Lower lobe of right lung (tissue), 2 donors: ENCODE data around the gene CEP131. TPM values are rescaled to one million over a fixed set of nuclear protein-coding genes. Genes with fewer than 3 reads are reported as not detected.

Source experiments
- ATAC-seq, 2 donors: fragments of 200-7000 bp; cut with Tn5 transposase; one replicate each; pipeline ENCODE4 v1.9.1; 2020 to 2022; ENCODE audit warnings: mild to moderate bottlenecking in 2 of 2, moderate library complexity in 2 of 2
- DNase-seq: peaks from one replicate; pipeline ENCODE4 v3.0.0-alpha.2; 2020
- H3K27ac ChIP-seq: fragments of 200-600 bp; one replicate; pipeline ENCODE4 v1.8.0; 2022
- H3K27me3 ChIP-seq: fragments of 200-600 bp; one replicate; pipeline ENCODE4 v1.8.0; 2022; ENCODE audit warnings: low read depth
- H3K36me3 ChIP-seq: fragments of 200-600 bp; one replicate; pipeline ENCODE4 v1.8.0; 2022; ENCODE audit warnings: mild to moderate bottlenecking
- H3K4me1 ChIP-seq: fragments of 200-600 bp; one replicate; pipeline ENCODE4 v1.8.0; 2022
- H3K4me3 ChIP-seq: fragments of 200-600 bp; one replicate; pipeline ENCODE4 v1.8.0; 2022; ENCODE audit warnings: mild to moderate bottlenecking
- H3K9me3 ChIP-seq: fragments of 200-600 bp; one replicate; pipeline ENCODE4 v1.8.0; 2022
- intact Hi-C: fragments of 100-400 bp; cut with DNase I; formaldehyde crosslinking; loops from one replicate; pipeline ENCODE4 v1.11.0; 2022
- total RNA-seq: library from RNA; stranded (reverse); fragmentation: NEBNext Ultra II Directional; extraction: Animal tissue kit (Norgen Biotek cat#: 25700); gene quantifications from one replicate; pipeline ENCODE4 v1.2.1, GENCODE V29; 2021
- TF ChIP-seq, protein P1 (sequence below): fragments of 200-600 bp; IDR thresholded peaks from one replicate; pipeline ENCODE4 v1.8.0; 2022; ENCODE audit warnings: antibody characterized with exemption, mild to moderate bottlenecking
- donor health status: DM: no; HTN: yes; CAD: no; lungs with severe emphysema.

CEP131 gene
- total RNA-seq, 1 donor from 2014 or later: 8.3 TPM

DNA sequence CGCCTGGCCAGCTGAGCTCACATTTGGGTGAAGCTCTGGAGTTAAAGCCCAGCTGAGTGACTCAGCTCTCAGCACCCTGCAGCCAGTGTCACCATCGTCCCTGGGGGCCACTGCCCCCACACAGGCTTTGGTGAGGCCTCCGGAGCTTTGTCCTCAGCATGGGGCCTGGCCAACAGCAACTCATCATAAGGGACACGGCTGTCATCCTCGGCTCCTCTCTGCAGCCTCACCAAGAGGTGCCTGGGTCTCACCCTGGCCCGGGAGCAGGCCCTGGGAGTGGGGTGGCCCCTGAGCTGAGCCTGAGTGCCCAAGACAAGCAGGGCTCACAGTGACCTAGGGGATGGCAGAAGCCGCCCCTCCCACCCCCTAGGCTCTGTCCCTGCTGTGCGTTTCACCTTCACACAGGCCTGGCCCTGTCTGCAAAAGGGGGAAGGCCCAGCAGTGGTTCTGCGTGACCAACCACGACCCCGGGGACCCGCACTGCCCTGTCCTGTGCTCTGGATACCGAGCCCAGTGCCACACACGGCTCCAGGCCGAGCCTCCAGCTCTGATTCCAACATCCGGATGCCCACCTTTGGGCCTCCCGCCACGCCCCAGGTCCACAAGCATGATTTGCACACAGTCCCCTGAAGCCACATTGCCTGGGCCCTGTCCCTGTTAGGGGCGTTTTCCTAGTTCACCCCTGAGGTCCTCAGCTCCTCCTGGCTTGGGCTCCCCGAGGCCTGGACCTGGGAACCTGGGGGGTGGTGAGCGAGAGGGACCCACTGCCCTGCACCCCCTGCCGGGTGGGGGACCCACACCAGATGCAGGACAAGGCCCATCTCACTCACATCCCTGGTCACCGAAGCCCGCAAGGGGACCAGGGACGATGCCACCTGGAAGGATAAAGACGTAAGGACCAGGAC is 34.9 kb downstream of the CEP131 start:
- no peaks in the 10 kb centered on the region for H3K4me1 ChIP-seq
- DNase-seq (no peak), ATAC-seq (no peak)
- TF ChIP-seq, protein P1, sequence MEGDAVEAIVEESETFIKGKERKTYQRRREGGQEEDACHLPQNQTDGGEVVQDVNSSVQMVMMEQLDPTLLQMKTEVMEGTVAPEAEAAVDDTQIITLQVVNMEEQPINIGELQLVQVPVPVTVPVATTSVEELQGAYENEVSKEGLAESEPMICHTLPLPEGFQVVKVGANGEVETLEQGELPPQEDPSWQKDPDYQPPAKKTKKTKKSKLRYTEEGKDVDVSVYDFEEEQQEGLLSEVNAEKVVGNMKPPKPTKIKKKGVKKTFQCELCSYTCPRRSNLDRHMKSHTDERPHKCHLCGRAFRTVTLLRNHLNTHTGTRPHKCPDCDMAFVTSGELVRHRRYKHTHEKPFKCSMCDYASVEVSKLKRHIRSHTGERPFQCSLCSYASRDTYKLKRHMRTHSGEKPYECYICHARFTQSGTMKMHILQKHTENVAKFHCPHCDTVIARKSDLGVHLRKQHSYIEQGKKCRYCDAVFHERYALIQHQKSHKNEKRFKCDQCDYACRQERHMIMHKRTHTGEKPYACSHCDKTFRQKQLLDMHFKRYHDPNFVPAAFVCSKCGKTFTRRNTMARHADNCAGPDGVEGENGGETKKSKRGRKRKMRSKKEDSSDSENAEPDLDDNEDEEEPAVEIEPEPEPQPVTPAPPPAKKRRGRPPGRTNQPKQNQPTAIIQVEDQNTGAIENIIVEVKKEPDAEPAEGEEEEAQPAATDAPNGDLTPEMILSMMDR: no peak
- intact Hi-C loops: no loop called here
- H3K27ac ChIP-seq: no peak overlapping the region
- no peak overlapping the region for H3K4me3 ChIP-seq
- no peaks in the 10 kb centered on the region for H3K27me3 ChIP-seq
- H3K9me3 ChIP-seq: no peaks in the 10 kb centered on the region
- H3K36me3 ChIP-seq: peaks cover 6% of the 10 kb centered on the region

DNA sequence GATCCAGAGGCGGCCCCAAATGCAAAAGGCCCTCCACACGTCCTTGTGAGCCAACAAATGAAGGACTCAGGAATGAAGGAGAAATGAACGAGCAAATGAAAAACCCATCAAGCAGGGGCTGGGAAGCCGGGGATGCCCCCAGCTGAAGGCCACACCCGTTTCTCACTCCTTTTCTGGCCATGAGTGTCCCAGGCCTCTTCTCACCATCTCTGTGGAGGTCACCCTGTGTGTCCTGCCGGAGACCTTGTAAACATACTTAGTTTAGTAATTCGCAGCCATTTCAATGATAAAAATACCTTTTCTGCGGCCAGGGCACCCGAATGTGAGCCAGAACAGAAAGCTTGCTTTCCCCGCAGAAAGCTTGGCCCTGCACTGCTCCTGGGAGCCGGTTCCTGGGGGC is 35.6 kb downstream of the CEP131 start:
- DNase-seq: no peak
- TF ChIP-seq, protein P1: no peak
- intact Hi-C loops: no loop called here
- Histone ChIP-seq H3K36me3 (peaks cover 6% of the 10 kb centered on the region), H3K27ac (no peak overlapping the region), H3K4me3 (no peak overlapping the region), H3K9me3 (no peaks in the 10 kb centered on the region), H3K27me3 (no peaks in the 10 kb centered on the region), H3K4me1 (no peaks in the 10 kb centered on the region)
- ATAC-seq: no peak

DNA sequence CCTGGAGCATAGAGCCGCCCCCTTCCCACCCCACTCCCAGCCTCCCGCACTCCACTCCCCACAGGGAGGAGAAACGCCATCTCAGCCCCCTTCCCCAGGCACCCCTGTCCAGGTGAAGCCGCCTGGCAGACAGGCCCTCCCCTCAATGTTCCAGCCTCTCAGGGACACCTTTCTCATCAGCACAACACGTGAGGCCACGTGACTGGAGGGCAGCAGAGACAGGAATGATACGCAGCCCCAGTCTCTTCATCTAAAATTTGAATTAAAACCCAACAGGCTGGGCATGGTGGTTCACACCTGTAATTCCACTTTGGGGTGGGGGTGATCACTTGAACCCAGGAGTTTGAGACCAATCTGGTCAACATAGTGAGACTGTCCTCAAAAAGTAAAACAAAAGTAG is 36.6 kb downstream of the CEP131 start:
- peaks cover 6% of the 10 kb centered on the region for H3K36me3 ChIP-seq
- intact Hi-C loops: no loop called here
- ATAC-seq (no peak), DNase-seq (no peak)
- TF ChIP-seq, protein P1: no peak
- no peaks in the 10 kb centered on the region for H3K9me3 ChIP-seq
- peaks cover 5% of the 10 kb centered on the region for H3K27me3 ChIP-seq
- H3K4me1 ChIP-seq: no peaks in the 10 kb centered on the region
- no peak overlapping the region for H3K27ac ChIP-seq
- no peak overlapping the region for H3K4me3 ChIP-seq

DNA sequence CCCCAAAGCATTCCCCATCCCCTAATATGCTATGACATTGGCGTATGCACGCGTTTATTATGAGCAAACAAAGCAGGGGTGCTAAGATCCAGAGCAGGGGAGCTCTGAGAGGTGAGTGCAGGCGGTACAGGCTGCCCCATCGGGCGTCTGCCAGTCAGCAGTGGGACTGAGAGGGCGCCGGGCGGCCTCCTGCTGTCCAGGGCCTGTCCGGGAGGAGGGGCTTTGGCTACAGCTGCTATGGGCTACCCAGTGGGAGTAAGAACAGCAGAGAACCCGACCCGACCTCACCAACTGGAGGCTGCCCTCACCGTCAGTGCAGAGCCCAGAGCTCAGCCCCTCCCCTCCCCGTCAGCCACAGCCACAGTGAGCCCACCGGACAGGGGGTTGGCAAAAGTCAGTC is 38.2 kb downstream of the CEP131 start:
- DNase-seq (no peak), ATAC-seq (no peak)
- Histone ChIP-seq H3K36me3 (peaks cover under 1% of the 10 kb centered on the region), H3K4me1 (no peaks in the 10 kb centered on the region), H3K9me3 (no peaks in the 10 kb centered on the region), H3K4me3 (no peak overlapping the region), H3K27me3 (peaks cover 5% of the 10 kb centered on the region), H3K27ac (no peak overlapping the region)
- intact Hi-C loops: no loop called here
- TF ChIP-seq, protein P1: no peak

DNA sequence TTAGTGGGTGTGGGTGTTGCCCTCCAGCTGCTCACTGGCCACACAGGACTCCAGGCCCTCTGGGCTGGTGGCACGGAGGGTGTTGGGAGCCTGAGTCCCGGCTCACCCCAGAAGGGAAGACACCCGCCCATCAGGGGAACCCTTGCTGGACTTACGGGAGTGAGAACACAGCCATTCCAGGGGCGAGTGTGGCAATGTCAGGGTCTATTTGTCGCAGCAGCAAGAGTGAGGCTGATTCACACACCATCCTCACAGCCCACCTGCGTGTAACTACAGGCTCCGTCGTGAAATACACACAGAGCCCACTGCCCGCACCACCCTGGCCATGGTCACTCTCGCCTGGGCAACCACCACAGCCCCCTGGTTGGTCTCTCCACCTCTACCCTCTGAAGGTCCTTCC is 39.0 kb downstream of the CEP131 start:
- H3K36me3 ChIP-seq: no peaks in the 10 kb centered on the region
- H3K9me3 ChIP-seq: no peaks in the 10 kb centered on the region
- H3K4me3 ChIP-seq: no peak overlapping the region
- no peak overlapping the region for H3K27ac ChIP-seq
- intact Hi-C loops: no loop called here
- DNase-seq (no peak), ATAC-seq (no peak)
- no peaks in the 10 kb centered on the region for H3K4me1 ChIP-seq
- H3K27me3 ChIP-seq: peaks cover 5% of the 10 kb centered on the region
- TF ChIP-seq, protein P1: no peak
